22Rv1 (cell line): ENCODE measurements around the gene GREB1.

Experiments used
- H3K27ac ChIP-seq: fragments of 450-650 bp; 2 replicates; pipeline ENCODE4 v1.5.1; 2017
- ZFX ChIP-seq: fragments of 450-650 bp; IDR thresholded peaks from 2 replicates; pipeline ENCODE4 v1.6.1; 2017; ENCODE audit warnings: antibody characterized with exemption, borderline replicate concordance
- TF ChIP-seq, protein P1 (sequence below): fragments of 450-650 bp; IDR thresholded peaks from 2 replicates; pipeline ENCODE4 v1.5.1; 2017; ENCODE audit warnings: mild to moderate bottlenecking

Gene GREB1

DNA sequence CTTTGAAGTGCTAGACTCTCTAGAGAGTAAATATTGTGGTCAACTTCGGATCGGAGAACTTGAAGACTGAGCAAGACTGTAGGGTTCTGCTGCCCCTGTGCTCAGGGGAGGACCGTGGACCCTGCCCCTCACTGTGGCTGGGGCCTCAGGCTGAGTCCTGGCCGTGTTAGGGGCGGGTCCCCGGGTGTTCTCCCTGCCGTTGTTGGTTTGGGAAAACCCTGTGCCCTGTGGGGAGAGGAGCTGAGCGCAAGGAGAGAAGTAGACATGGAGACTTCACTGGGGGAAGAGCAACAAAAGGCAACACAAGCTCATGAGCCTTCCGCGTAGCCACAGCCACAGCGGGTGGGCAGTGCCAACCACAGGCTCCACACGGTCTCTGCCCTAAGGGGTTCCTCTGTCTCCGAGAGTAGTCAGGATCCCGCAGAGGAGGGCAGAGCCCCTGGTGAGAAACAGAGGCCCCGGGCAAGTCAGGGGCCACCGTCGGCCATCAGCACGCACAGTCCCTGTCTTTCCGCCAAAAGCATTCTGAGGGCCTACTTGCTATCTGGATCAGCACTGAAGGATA, 83.1 kb downstream of the GREB1 start:
- TF ChIP-seq, protein P1, sequence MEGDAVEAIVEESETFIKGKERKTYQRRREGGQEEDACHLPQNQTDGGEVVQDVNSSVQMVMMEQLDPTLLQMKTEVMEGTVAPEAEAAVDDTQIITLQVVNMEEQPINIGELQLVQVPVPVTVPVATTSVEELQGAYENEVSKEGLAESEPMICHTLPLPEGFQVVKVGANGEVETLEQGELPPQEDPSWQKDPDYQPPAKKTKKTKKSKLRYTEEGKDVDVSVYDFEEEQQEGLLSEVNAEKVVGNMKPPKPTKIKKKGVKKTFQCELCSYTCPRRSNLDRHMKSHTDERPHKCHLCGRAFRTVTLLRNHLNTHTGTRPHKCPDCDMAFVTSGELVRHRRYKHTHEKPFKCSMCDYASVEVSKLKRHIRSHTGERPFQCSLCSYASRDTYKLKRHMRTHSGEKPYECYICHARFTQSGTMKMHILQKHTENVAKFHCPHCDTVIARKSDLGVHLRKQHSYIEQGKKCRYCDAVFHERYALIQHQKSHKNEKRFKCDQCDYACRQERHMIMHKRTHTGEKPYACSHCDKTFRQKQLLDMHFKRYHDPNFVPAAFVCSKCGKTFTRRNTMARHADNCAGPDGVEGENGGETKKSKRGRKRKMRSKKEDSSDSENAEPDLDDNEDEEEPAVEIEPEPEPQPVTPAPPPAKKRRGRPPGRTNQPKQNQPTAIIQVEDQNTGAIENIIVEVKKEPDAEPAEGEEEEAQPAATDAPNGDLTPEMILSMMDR = no peak
- no peak for TF ChIP-seq ZFX
- no peak overlapping the region for H3K27ac ChIP-seq

- TF ChIP-seq, protein P1 = no peak
- TF ChIP-seq ZFX = no peak
- no peak overlapping the region for H3K27ac ChIP-seq
These were observed 83.7 kb downstream of the GREB1 start for GRCh38 chr2:11617527-11617926.

DNA sequence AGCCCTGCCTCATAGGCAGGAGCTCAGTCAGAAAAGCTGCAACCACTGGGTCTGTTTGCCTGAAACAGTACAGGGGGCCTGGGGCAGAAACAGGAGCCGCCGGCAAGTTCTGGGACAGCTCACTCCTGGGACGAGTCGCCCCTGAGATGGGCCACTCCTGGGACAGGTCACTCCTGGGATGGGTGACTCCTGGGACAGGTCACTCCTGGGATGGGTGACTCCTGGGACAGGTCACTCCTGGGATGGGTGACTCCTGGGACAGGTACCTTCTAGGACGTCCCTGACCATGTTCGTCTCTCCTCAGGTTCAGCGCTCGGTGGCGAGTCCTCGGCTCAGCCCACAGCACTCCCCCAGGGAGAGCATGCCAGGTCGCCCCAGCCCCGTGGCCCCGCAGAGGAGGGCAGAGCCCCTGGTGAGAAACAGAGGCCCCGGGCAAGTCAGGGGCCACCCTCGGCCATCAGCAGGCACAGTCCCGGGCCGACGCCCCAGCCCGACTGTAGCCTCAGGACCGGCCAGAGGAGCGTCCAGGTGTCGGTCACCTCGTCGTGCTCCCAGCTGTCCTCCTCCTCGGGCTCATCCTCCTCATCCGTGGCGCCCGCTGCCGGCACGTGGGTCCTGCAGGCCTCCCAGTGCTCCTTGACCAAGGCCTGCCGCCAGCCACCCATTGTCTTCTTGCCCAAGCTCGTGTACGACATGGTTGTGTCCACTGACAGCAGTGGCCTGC, 84.3 kb downstream of the GREB1 start:
- TF ChIP-seq, protein P1 = no peak
- TF ChIP-seq ZFX = no peak

DNA sequence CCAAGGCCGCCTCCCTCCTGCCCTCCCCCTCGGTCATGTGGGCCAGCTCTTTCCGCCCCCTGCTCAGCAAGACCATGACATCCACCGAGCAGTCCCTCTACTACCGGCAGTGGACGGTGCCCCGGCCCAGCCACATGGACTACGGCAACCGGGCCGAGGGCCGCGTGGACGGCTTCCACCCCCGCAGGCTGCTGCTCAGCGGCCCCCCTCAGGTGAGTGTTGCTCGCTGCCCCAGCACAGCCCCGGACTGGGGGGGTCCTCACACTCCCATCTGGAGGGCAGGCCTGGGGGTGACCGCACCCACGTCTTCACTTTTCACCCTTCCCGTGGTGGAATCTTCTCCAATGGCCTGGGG, 84.8 kb downstream of the GREB1 start:
- TF ChIP-seq ZFX = no peak
- TF ChIP-seq, protein P1 = no peak
- no peak overlapping the region for H3K27ac ChIP-seq

More for the DNA sequence above, 84.3 kb downstream of the GREB1 start:
- no peak overlapping the region for H3K27ac ChIP-seq

- no peak for TF ChIP-seq ZFX
- TF ChIP-seq, protein P1 = no peak
- no peak overlapping the region for H3K27ac ChIP-seq
These were observed 87.6 kb downstream of the GREB1 start for GRCh38 chr2:11621410-11621809.

DNA sequence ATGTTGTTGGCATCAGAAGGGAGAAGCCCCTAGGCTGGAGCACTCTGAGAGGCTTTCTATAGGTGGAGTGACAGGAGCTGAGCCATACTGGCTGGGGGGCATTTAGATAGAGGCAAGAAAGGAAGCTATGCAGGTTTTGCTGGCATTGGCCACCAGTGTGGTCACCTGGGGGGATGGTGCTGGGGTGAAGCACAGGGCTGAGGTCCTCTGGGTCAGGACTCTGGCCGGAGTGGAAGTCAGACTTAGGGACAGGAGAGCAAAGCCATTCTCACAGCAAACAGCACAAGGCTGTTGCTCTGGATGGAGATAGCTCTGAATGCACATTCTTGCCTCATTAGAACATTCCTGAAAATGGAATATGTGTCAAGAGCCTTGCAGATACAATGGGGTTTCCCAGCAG, 88.8 kb downstream of the GREB1 start:
- no peak overlapping the region for H3K27ac ChIP-seq
- TF ChIP-seq ZFX = no peak
- TF ChIP-seq, protein P1 = no peak

DNA sequence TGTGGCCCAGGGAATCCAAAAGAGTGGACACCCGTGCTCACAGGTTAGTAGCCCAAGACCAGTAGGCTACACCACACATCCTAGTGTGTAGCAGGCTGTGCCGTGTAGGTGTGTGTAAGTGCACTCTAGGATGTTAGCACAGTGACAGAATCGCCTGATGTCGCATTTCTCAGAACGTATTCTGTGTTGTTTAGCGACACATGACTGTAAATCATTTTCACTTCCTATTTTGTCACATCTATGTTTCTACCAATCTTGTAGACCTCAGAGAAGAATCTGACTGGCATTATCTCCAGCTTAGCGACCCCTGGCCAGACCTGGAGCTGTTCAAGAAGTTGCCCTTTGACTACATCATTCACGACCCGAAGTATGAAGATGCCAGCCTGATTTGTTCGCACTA, 91.0 kb downstream of the GREB1 start:
- H3K27ac ChIP-seq = no peak overlapping the region
- TF ChIP-seq ZFX = no peak
- TF ChIP-seq, protein P1 = no peak
